SK-N-MC (cell line): ENCODE measurements around the gene CAMTA1.

Experiments used
- DNase-seq: peaks from one replicate; pipeline ENCODE4 v3.0.0-alpha.2; 2011; ENCODE audit warnings: low read depth, low spot score
- H3K27ac ChIP-seq: fragments of 200-600 bp; sonication (generic); 2 replicates; pipeline ENCODE4 v1.5.1; 2016; ENCODE audit warnings: mixed run types
- H3K36me3 ChIP-seq: fragments of 200-600 bp; sonication (generic); 2 replicates; pipeline ENCODE4 v1.6.1; 2017; ENCODE audit warnings: antibody characterized with exemption, low read length, mixed read lengths; ENCODE audit not compliant: insufficient read depth
- H3K4me3 ChIP-seq: fragments of 200-600 bp; sonication (generic); 2 replicates; pipeline ENCODE4 v1.5.1; 2016
- H3K9ac ChIP-seq: fragments of 200-600 bp; sonication (generic); 2 replicates; pipeline ENCODE4 v1.8.0; 2017; ENCODE audit warnings: mixed run types, mixed read lengths; ENCODE audit not compliant: insufficient read length
- H3K9me3 ChIP-seq: fragments of 200-600 bp; sonication (generic); 2 replicates; pipeline ENCODE4 v1.6.1; 2017; ENCODE audit warnings: low read depth, mild to moderate bottlenecking, antibody characterized with exemption, low read length, moderate library complexity, mixed read lengths
- EZH2 ChIP-seq: fragments of 200-600 bp; sonication (generic); IDR thresholded peaks from one replicate; pipeline ENCODE4 v1.6.1; 2017; ENCODE audit warnings: antibody characterized with exemption
- FOXP2 ChIP-seq: optimal IDR thresholded peaks from 2 replicates; pipeline ENCODE3; 2011; ENCODE audit warnings: mild to moderate bottlenecking, moderate library complexity; ENCODE audit not compliant: insufficient read depth; ENCODE audit errors: extremely low read length, control extremely low read depth
- POLR2AphosphoS5 ChIP-seq: IDR thresholded peaks from 2 replicates; pipeline ENCODE4 v1.6.1; 2012; ENCODE audit warnings: mild to moderate bottlenecking, low read depth, low read length, borderline replicate concordance

The CAMTA1 gene

GRCh38 chr1:6882414-6882813 lies 97.2 kb downstream of the CAMTA1 start:
- Histone ChIP-seq H3K9ac (no peak overlapping the region), H3K4me3 (no peak overlapping the region), H3K27ac (no peak overlapping the region), H3K9me3 (no peaks in the 10 kb centered on the region), H3K36me3 (no peaks in the 10 kb centered on the region)
- no peak for DNase-seq
- TF ChIP-seq POLR2AphosphoS5 = no peak
- no peak for TF ChIP-seq EZH2
- no peak for TF ChIP-seq FOXP2

DNA sequence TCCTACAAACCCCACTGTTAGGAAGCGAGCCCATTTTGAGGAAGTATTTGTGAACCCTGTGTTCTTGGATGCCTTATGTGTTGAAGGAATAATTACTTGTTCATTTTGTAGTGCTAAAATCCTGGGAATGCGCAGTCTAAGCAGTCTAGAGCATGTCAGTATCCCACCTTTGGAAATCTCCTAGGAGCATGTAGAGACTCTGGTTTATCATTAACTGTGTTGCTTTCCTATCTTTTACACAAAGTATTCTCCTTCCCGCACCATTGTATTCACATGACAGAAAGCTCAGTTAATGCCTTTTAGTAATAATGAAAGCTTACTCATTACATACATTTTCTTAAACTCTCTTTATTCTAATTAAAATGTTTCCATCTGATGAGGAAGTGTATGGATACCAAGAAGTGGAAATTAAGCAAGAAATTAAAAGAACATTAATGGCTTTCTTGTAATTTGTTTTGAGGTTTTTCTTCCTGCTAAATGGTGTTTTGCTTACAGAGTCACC lies 99.4 kb downstream of the CAMTA1 start:
- TF ChIP-seq FOXP2 = no peak
- TF ChIP-seq POLR2AphosphoS5 = no peak
- no peak for TF ChIP-seq EZH2
- DNase-seq = no peak
- H3K4me3 ChIP-seq = no peak overlapping the region
- H3K9ac ChIP-seq = no peak overlapping the region
- H3K9me3 ChIP-seq = no peaks in the 10 kb centered on the region
- H3K27ac ChIP-seq = no peak overlapping the region
- no peaks in the 10 kb centered on the region for H3K36me3 ChIP-seq

DNA sequence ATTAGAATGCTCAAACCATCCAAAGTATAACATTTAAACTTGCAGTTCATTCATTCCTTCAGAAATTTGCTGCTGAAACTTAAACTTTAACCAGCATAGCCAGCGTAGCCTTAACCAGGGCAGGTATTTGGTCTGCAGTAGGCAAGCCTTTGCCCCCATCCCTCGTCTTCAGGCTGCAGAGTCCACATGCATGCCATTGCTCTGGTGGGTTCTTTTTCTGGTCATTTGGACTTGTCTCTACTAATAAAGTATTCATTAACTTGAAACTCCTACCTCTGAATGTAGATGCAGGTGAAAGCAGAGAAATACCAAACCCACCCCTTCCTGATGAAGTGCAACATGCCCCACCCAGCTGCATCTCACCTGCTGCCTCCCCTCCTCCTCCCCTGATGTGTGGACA lies 100.2 kb downstream of the CAMTA1 start:
- Histone ChIP-seq H3K36me3 (no peaks in the 10 kb centered on the region), H3K4me3 (no peak overlapping the region), H3K9me3 (no peaks in the 10 kb centered on the region), H3K27ac (no peak overlapping the region), H3K9ac (no peak overlapping the region)
- TF ChIP-seq POLR2AphosphoS5 (no peak), EZH2 (no peak), FOXP2 (no peak)
- no peak for DNase-seq

GRCh38 chr1:6886523-6886922 lies 101.3 kb downstream of the CAMTA1 start:
- Histone ChIP-seq H3K9ac (no peak overlapping the region), H3K27ac (no peak overlapping the region), H3K9me3 (no peaks in the 10 kb centered on the region), H3K36me3 (no peaks in the 10 kb centered on the region), H3K4me3 (no peak overlapping the region)
- TF ChIP-seq FOXP2 (no peak), EZH2 (no peak), POLR2AphosphoS5 (no peak)
- no peak for DNase-seq

GRCh38 chr1:6888268-6888667 lies 103.0 kb downstream of the CAMTA1 start:
- no peak for DNase-seq
- no peak overlapping the region for H3K9ac ChIP-seq
- no peaks in the 10 kb centered on the region for H3K9me3 ChIP-seq
- no peaks in the 10 kb centered on the region for H3K36me3 ChIP-seq
- no peak overlapping the region for H3K27ac ChIP-seq
- no peak overlapping the region for H3K4me3 ChIP-seq
- TF ChIP-seq FOXP2 (no peak), EZH2 (no peak), POLR2AphosphoS5 (no peak)

GRCh38 chr1:6888870-6889269 lies 103.6 kb downstream of the CAMTA1 start:
- Histone ChIP-seq H3K36me3 (no peaks in the 10 kb centered on the region), H3K9ac (no peak overlapping the region), H3K27ac (no peak overlapping the region), H3K4me3 (no peak overlapping the region), H3K9me3 (no peaks in the 10 kb centered on the region)
- TF ChIP-seq EZH2 = no peak
- TF ChIP-seq FOXP2 = no peak
- no peak for TF ChIP-seq POLR2AphosphoS5
- no peak for DNase-seq

GRCh38 chr1:6889875-6890480 lies 104.7 kb downstream of the CAMTA1 start:
- no peak for TF ChIP-seq FOXP2
- no peak for TF ChIP-seq POLR2AphosphoS5
- TF ChIP-seq EZH2 = no peak
- H3K4me3 ChIP-seq = no peak overlapping the region
- no peak overlapping the region for H3K9ac ChIP-seq
- H3K36me3 ChIP-seq = no peaks in the 10 kb centered on the region
- H3K9me3 ChIP-seq = no peaks in the 10 kb centered on the region
- DNase-seq = no peak
- H3K27ac ChIP-seq = no peak overlapping the region

GRCh38 chr1:6890686-6891085 lies 105.4 kb downstream of the CAMTA1 start:
- Histone ChIP-seq H3K9me3 (no peaks in the 10 kb centered on the region), H3K4me3 (no peak overlapping the region), H3K36me3 (no peaks in the 10 kb centered on the region), H3K27ac (no peak overlapping the region), H3K9ac (no peak overlapping the region)
- DNase-seq = no peak
- no peak for TF ChIP-seq POLR2AphosphoS5
- TF ChIP-seq FOXP2 = no peak
- no peak for TF ChIP-seq EZH2
